Testis (tissue), 2 donors: ENCODE measurements around the gene NT5M.

ENCODE experiments used
- CTCF ChIP-seq, 3 experiments: fragments of 450-650 bp in 2 of 3; fragments of 200-600 bp in 1 of 3; sonication (generic) in 1 of 3; IDR thresholded peaks; one replicate each; pipeline ENCODE4 v1.5.1; 2016 to 2019; ENCODE audit warnings: antibody characterized with exemption in 3 of 3, mild to moderate bottlenecking in 2 of 3, moderate library complexity in 1 of 3
- POLR2A ChIP-seq: fragments of 450-650 bp; IDR thresholded peaks from one replicate; pipeline ENCODE4 v1.6.1; 2017; ENCODE audit warnings: antibody characterized with exemption, mild to moderate bottlenecking, moderate library complexity

- no peak for TF ChIP-seq CTCF (IDR thresholded peaks at IDR 0.05)
- TF ChIP-seq POLR2A = no peak
These were observed 40.1 kb downstream of the NT5M start for GRCh38 chr17:17343160-17343735.
